ENCODE data around the gene LATS1.
A peak's percentile ranks its signal among the peaks of the same experiment; 100 is the strongest.

- TF ChIP-seq CTCF (IDR thresholded peaks at IDR 0.05; ENCODE audit: low read length): peak; percentile 90
- no peak for TF ChIP-seq EZH2 (IDR thresholded peaks at IDR 0.05; ENCODE audit: borderline replicate concordance, low read length)
Observed at GRCh38 chr6:149723771-149724417, 6.0 kb upstream of the LATS1 start.
